NCI-H82 (cell line): ENCODE results near the gene SNX8.
"Not testable (repeated sequence)": the region's sequence is repeated elsewhere in the genome, so short reads cannot be mapped to it uniquely, and the experiment has no call there.

Experiments used
- DNase-seq: peaks from one replicate; lab custom pipeline; 2025; lab: John Stamatoyannopoulos, UW

Gene SNX8

GRCh38 chr7:2290877-2291276, 23.4 kb downstream of the SNX8 start:
- no peak for DNase-seq

GRCh38 chr7:2289621-2290020, 24.6 kb downstream of the SNX8 start:
- DNase-seq: no peak

DNA sequence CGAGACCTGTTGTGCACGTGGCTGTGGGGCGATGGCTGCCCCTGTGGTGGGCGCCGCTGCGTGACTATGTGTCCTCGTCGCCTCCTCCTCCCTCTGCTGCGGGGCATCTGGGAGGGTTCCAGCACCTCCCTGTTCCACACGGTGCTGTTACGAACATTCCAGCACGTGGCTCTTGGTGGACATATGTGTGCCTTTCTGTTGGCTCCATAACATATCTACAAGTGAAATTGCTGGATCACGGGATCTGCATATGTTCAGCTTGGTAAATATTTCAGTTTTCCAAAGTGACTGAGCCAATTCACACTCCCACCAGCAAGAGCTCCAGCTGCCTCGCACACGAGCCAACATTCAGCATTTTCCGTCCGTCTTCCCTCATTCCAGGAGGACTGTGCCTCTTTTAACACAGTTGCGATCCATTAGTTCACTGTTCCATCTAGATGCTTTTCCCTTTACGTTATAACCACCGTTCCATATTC, 25.1 kb downstream of the SNX8 start:
- DNase-seq: no peak

- no peak for DNase-seq
Measured at GRCh38 chr7:2288503-2288902, 25.7 kb downstream of the SNX8 start.

GRCh38 chr7:2287745-2288144, 26.5 kb downstream of the SNX8 start:
- no peak for DNase-seq

GRCh38 chr7:2283074-2283473, 31.2 kb downstream of the SNX8 start:
- DNase-seq: no peak

GRCh38 chr7:2282185-2282751, 32.0 kb downstream of the SNX8 start:
- DNase-seq: no peak

- DNase-seq: no peak
Measured at GRCh38 chr7:2281541-2281940, 32.7 kb downstream of the SNX8 start.

GRCh38 chr7:2280424-2280823, 33.8 kb downstream of the SNX8 start:
- no peak for DNase-seq

GRCh38 chr7:2279896-2280295, 34.3 kb downstream of the SNX8 start:
- no peak for DNase-seq

DNA sequence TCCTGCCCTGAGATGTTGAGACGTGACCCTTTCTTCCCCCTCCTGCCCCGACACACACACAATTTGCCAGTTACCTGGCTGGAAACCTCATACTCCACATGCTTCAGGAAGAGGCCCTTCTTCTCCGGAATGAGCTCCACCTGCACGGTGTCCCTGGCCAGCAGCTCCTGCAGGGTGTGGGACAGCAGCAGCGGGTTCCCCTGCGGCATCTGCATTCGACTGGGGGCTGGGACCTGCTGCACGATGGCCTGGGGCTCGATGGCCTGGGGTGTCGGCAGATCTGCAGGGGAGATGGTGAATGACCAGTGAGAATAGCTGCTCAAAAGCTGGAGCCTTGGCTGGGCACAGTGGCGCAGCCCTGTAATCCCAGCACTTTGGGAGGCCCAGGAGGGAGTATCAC, 36.2 kb downstream of the SNX8 start:
- DNase-seq: no peak

DNA sequence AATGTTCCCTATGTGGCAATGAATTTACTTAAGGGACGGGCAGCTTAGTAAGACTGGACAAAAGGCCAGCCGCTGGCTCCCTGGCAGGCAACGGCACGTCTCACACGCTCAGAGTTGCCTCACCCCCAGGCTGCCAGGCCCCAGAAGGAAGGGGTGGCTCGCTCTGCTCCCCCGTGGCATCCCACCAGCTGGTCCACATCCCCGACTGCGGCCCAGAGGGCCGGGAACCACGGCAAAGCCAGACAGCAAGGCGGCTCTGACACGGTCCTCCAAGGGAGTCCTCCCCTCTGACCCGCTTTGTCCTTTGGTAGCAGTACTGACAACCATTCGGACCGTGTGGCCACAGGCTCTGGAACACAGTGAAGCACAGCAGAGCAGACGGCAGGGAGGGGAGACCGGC, 38.1 kb downstream of the SNX8 start:
- DNase-seq: no peak

DNA sequence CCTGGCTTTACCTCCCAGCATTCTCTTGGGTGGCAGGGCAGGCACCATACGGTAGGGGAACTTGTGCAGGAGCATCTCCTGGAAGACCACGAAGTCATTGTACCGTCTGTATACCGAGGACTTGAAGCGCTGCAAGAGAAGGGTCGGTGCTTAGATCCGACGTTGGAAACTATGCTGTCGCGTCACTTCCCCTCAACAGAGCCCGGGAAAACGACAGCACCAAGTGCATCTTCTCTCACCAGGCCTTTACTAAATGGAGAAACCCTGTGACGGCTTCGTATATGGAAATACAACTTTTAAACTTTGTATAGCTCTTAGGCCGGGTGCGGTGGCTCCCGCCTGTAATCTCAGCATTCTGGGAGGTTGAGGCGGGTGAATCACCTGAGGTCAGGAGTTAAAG, 39.1 kb downstream of the SNX8 start:
- no peak for DNase-seq

GRCh38 chr7:2274666-2275065, 39.6 kb downstream of the SNX8 start:
- DNase-seq: no peak

GRCh38 chr7:2273866-2274265, 40.4 kb downstream of the SNX8 start:
- no peak for DNase-seq

DNA sequence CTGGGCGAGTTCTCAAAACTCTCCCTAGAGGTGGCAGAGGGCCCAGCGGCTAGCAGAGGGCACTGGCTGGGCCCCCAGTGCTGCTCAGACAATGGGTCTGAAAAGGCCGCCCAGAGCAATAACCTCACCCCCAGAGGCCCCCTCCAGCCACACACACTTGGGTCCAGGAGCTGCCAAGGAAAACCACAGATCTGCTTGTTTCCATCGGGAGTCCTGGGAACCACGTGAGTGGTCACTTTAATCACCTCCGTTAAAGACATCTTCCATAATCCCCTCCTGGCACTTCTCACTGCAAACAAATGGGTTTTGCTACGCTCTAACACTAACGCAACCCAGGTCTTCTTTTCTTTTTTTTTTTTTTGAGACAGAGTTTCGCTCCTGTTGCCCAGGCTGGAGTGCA, 42.2 kb downstream of the SNX8 start:
- DNase-seq: peak; percentile 48

GRCh38 chr7:2271273-2272026, 42.8 kb downstream of the SNX8 start:
- peak; percentile 70 for DNase-seq

DNA sequence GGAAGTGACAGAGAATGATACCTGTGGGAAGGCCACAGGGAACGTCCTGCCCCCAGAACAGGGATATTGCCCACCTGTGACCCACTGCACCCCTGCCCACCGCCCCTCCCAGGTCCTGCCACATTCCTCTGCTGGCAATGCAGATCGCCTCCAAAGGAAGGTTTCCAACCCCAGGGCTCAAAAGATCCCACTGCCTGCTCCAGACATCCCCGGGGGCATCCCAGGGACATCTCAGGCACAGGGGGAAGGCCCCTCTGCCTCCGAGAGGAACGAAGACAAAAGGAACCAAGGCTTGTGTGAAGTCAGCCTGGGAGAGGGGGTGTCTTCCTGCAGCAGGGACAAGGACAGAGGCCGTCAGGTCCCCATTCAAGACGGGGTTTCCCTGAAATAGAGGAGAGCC, 43.7 kb downstream of the SNX8 start:
- no peak for DNase-seq

- no peak for DNase-seq
Measured at GRCh38 chr7:2269991-2270460, 44.2 kb downstream of the SNX8 start.

GRCh38 chr7:2269089-2269990, 44.9 kb downstream of the SNX8 start:
- DNase-seq: not testable (repeated sequence)

- peak; percentile 95 for DNase-seq
Measured at GRCh38 chr7:2266911-2267310, 47.3 kb downstream of the SNX8 start.

DNA sequence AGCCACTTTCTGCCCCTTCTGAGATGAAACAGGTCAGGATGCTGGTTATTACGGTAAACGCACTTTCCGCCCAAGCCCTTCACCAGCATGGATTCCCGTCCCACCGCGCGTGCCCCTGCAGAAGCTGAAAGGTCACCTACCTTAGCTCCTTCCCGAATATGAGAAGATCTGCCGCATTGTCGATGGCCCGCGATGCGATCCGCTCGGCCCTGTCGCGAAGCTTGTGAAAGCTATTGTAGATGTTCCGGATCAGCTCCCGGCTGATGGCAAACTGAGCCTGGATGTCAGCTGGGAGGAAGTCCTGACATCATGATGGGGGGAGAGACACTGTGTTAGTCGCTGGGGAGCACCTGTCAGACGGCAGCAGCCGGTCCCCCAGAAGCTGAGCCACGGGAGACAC, 50.1 kb downstream of the SNX8 start:
- DNase-seq: no peak

DNA sequence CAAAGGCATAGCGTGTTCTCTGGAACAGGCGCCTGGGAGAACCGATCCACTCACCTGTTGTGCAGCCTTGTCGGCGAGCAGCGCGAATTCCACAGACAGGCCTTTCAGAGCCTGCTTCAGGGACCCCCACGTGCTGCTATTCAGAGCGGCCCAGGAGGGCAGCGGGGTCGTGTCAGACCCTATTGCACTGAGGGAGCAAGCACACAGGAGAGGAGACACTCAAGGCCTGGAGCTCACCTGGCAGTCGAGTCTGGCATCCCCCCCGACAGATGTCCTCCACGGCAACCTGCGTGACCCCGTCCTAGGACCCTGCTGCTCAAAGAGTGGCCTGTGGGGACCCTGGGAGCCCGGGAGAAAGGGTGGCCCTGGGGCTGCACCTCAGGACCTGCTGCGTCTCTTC, 51.1 kb downstream of the SNX8 start:
- no peak for DNase-seq
